ENCODE results near the gene MAGI1.

Gene MAGI1

DNA sequence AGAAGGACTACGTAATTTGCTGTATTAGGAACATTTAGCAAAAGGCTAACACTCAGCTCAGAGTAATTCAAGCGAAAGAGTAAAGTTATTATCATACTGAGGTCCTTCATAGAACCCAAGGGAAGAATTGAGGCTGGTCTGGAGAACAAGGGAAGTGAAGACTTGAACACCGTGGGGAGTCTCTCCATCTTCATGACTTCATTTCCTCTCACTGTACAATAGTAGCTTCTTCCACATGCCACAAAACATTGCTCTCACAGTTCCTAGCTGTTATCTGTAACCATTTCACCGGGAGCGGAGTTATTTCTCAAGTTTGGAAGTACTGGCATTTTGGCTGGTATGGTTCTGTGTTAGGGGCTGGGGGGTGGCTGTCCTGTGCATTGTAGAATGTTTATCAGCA lies 69.7 kb downstream of the MAGI1 start:
- no peak for DNase-seq

DNA sequence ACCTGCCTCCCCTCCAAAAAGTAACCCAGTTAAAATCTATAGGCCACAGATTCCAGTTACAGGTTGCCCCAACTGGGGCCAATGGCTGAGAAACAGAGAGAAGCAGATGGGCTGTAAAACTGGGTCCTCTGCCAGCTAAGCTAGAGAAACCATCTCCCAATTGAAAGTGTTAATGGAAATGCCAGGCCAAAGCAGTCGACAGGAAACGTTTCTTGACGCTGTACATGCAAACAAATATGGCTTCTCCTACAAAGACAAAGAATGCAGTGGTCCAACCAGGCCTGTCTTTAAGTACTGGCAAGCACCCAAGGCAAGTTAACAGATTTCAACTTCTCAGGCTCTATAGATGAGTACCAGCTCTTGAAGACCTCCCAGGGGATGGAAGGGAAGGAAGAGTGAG lies 71.3 kb downstream of the MAGI1 start:
- DNase-seq, result no peak

DNA sequence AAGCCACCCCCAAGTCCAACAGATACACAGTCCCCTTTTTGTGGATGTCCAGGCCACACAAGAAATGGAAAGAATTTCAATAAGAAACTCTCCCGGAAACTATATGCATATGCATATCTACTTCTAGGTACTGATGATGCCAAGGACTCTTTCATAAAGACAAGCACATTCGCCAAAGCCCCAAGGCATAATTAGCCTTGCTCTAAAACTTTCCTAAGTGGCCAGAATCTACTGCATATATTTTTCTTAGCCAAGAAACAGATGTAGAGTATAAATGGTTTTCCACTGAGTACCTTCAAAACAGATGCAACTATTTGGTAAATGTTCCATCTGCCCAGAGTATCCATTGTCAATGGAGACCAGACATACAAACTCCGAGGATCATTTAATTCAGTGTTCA lies 73.9 kb downstream of the MAGI1 start:
- DNase-seq, result no peak

DNA sequence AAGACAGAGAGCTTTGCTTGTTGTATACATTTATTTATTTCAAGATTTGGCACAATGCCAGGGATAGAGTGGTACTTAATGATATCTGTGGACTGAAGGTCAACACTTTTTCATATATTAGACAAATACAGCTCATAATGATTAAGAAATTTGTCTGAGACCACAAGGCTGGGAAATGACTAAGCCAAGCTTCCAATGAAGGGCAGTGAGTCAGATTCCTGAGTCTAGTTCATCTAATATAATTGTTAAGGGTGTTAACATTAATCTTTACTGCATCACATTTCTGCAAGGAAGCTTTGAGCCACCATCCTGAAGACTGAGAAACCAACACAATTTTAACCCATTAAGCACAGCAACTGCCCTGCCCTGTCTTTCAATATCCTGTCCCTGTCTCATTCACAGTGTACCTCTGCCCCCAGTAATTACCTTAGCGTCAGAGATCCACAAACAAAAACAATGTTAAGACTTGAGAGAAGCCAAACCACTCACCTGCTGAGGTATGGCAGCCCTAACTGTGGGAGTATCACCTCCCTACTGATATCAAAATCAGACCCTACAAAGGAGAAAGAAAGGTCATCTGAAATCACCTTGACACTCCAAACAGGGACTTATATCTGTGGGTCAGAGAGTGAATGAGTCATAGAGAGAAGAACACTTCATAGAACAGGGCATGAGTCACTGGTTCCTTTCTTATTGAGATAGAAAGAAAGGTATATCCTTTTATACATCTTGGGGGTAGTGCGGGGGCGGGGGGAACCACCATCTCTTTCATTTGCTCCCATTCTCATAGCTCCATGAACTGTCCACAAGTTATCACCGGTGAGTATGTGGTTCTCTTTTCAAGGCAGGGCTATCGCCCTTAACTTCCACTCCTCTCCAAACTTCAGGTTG lies 74.7 kb downstream of the MAGI1 start:
- DNase-seq, result peak; percentile 96

DNA sequence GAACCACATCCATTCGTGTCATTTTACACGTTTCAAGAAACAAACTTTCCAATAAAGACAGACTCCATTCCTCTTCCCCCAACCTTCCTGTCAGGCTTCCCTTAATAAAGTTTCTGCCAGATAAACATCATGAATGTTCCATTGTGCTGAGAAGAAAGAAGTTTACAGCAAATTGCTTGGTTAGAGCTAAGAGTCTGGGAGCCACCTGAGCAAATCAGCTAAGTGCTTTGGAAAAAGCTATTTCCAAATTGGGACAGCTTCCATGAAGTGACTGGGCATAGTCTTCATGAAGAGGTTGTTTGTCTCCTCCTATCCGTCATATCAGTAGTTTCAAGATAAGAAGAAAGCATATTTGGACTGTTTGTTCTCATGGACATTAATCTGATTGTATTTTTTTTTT lies 77.0 kb downstream of the MAGI1 start:
- DNase-seq, result no peak

DNA sequence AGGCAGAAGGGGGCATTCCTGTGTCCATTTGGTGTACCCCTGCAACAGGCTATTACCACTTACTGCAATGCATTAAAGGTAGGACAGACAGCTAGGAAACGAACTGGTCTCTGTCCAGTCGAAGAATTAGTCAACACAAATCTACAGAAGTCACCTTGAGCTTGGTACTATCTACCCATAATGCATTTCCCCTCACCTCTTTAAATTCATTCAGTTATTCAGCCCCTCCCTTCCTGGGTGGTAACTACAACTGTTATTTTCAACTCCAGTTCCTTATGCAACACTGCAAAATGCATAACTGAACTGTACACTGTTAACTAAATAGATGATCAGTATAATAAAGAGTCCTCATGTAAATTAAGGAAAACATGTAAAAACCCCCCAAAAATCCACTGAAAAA lies 77.6 kb downstream of the MAGI1 start:
- DNase-seq, result no peak

DNA sequence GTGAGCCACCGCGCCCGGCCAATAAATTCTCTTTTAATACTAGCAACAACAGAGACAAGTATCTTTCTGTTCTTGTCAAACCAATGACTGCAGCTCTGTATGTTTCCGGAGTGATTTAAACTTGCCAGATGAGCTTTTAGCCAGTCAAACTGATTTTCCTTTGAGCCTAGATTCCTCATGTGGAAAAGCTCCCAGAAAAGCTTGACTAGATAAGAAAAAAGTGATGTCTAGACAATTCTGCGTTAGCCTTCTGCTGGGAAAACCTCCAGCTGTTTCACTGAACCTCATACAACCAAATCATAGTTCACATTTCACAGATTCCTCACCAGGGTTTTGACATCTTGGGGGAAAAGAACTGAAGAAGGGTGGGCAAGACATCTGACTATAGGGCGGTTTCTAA lies 78.6 kb downstream of the MAGI1 start:
- no peak for DNase-seq

DNA sequence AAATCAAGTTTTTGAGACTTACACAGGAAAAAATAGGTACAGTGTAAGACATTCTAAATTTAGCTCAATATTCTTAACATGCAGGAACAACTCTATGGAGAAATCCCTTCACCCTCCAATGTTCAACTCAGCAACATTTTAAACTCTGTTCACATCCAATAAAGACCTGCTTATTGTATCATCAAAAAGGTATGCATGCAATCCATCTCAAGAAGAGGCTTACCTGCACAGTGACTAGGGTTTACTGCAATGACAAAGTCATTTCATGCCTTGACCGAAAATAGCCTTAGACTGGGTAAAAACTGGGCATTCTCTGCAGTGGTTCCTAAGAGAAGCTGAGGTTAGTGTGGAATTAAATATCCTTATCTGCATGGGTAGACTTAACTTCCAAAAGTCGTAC lies 80.5 kb downstream of the MAGI1 start:
- no peak for DNase-seq

DNA sequence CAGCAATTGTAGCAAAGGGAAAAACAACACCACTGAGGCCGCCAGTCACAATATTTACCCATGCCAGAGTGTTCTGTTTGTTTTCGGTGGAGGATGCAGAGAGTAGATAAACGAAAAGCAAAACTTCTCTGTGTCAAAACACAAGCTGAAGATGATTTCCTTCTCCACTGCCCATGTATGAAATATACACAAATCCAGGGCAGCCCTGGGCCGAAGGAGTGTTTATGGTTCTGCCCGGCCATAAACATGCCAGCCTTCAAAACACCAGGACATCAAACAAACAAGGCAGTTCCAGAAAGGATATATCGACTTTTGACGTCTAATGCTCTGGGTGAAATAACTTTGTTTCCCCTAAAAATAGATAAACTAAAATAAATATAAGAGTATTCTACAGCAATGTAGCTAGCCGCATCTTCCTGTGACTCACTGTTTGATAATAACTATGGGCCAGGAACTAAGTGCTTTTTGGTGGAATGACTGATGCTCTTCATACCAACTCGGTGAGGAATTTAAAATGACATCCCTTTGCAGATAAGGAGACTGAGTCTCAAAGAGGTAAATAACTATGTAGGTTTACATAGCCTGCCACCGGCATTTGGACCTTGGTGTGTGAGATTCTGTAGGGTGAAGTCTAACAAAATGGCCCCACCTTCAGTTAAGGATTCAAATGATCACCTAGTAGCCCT lies 82.8 kb downstream of the MAGI1 start:
- DNase-seq, result peak; percentile 83

DNA sequence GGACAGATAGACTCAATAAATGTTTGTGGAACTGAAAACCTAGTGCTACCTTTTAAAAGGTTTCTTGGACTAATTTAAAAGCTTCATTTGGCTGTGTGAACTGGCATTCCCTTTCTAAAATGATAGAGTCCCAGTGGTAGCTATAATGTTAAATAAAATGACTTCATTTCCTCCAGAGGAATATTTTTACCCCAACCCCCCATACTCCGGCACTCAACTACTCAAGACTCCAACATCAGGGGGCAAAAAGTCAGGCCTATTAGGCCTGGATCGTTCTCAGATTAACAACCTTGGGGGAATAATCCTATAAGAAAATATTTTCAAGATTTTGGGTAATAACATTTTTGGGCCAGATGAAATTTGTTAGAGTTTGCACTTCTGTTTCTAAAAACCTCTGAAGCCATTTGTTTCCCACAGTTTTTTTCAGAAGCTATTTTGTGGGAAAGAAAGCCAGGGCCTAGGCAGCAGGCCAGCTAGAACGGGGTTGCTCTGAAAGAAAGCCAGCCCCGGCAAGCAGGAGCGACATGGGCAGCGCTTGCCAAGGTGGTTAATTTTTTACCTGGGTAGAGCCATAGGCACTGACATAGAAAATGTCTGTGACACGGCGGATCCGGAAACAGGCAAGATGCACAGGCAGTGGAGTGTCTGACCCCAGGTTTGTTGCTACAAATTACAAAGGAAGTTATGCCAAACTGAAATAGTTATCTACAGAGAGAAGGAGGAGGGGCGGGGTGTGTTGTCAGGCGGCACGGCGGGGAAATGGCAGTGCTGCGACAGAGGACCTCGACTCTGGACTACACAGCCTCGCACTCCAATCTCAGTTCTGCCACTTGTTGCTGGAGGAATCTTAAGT lies 84.6 kb downstream of the MAGI1 start:
- DNase-seq, result no peak

DNA sequence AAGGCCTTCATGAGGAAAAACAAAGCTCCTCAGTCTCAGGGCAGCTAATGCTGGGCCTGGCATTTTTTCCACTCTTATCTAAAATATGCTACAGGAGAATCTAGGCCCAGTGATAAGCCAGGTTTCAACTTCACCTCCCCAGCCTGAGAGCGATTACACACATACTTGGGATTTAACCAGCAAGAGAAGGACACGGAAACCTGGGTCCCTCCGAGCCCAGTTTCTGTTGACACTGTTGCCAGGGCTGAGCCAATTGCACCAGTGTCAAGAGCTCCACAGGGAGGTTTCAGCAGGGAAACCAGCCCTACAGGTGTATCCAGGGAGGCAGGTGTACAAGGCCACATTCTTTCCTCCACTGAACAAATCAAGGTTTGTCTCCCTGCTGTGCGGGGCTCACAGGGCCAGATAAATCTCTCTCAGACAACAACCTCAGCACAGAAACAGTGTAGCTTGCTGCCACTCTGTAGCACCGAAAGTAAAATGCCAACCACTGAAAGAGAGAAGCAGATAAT lies 85.4 kb downstream of the MAGI1 start:
- DNase-seq, result no peak

DNA sequence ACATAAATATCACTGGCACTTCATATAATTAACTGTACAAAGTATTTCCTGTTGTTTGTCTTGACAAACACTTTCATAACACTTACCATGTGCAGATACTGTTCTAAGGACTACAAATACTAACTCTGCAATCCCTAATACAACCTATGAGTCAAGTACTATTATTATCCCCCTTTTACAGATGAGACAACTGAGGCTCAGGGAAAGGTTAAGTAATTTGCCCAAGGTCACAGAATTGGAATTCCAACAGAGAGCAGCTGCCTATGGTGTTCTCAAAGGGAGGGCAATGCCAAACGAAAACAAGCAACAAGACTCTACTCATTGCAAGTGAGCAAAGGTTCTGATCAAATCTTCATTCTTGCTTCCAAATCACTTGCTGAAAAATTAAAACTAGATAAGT lies 85.9 kb downstream of the MAGI1 start:
- DNase-seq, result no peak

DNA sequence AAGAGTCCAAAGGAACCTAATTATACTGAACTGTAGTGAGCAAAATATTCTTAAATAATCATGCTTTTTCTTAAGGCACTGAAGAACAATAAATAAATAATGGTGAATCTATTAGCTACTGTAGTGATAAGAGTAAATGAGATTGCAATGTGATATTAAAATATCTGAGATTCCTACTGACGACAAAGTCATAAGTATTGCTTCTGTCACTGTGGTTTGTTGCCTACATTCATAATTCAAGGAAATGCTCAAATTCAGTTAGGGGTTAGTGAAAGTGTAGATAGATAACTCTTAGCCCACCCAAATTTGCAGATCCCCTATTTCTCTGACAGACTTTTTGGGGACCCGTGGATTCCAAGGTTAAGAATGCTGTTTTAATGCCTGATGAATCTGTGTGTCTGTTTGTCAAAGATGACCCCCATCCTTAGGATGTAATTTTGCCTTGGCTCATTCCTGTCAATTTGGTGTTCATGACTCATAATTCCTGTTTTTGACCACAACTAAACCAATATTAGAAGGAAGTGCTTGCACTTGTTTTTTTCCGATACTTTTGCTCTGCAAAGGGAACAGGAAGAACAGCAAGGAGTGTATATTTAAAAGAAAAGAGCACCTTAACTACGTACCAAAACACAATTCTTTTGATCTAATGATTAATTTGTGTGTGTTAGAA lies 86.7 kb downstream of the MAGI1 start:
- DNase-seq, result peak; percentile 69

DNA sequence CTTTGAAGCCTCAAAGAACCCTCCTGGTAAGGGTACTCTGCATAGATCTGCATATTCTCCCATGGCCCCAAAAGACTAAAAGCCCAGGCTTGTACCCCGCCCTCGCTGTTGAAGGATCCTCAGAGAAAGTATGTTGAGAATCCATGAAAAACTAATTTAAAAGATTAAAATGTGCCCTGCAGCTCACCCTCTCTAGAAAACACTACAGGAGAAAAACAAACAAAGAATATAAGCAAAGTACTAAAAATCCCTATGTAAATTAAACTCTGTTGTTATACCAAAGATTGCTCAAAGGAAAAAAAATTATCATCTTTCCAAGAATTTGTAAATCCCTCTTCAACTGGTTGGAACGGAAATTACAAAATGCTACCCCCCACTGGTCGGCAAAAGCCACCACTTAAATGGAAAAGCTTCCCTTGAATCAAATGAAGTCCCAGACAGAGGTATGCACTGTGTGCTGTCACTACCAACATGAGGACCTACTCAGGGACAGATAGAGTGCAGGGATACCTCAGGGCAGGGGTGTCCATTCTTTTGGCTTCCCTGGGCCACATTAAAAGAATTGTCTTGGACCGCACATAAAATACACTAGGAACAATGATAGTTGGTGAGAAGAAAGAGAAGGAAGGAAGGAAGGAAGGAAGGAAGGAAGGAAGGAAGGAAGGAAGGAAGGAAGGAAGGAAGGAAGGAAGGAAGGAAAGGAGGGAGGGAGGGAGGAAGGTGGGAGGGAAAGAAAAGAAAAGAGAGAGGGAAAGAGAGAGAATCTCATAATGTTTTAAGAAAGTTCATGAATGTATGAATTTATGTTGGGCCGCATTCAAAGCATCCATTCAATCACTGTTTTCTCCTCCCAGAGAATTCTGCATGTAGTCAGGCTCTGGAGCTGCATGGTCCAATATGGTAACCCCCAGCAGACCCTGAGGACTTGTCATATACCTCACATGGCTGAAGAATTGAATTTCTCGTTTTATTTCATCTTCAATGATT lies 88.1 kb downstream of the MAGI1 start:
- DNase-seq, result no peak

DNA sequence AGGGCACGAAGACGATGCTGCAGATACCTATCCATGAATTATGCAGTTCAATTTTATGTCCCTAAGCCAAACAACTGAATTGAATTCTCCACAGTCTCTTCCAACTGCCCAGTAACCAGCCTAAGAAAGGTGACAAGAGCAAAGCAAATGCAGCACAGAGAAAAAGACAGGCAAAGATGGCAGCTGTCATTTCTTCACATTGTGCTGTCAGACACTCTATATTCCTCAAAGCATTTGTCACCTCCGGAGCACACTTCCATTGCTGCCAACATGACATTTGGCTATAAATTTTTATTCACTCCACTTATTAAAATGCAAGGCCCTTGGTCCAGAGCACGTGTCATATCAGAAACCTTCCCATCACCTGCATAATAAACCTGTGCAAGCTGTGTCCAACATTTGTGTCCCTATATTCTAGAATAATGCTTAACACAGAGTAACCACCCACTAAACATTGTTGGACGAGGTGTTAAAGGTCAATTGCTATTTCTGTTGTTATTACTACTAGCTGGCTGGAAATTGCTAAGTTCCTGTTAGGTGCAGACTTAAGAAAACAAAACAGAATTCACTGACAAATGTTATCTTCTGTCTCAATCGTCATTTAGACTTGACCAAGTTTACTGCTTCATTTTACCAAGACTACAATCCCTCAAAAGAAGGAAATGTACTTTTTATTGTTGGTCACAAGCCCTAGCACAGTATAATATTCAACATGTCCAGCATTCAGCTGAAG lies 89.7 kb downstream of the MAGI1 start:
- DNase-seq, result no peak

DNA sequence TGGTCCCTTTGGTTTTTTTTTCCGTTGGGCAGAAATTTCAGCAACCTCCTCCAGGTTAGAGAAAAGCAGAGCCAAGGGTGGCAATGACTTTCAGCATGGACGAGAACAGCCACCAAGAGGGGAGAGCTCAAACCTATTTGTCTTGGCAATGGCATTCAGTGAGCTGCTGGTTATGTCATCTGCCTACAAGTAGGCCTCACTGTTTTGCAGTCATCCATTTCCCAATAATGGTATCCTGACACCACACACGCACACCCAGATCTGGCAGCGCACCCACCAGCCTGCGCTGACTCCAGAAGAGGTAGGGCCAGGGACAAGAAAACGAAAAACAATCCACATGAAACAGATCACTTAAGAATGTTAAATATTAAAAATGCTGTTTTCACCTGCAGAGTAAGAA lies 92.3 kb downstream of the MAGI1 start:
- DNase-seq, result no peak

DNA sequence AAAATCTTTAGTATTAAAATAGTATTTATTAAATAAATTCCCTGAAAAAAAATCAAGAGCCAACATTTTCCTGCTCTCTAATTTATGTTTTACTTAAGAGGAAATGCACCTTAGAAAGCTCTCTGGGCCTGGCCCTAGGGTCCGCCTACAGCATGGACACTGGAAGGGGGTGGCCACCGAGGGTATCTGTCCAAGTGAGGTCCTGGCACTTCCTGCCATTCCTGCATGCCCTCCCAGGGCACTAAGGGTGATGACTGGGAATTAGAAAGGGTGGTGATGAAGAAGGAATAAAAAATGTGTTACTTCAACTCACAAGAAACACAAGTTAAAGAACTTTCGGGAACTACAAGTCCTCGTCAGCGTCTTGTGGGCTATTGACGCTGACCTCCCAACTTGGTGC lies 92.8 kb downstream of the MAGI1 start:
- no peak for DNase-seq

DNA sequence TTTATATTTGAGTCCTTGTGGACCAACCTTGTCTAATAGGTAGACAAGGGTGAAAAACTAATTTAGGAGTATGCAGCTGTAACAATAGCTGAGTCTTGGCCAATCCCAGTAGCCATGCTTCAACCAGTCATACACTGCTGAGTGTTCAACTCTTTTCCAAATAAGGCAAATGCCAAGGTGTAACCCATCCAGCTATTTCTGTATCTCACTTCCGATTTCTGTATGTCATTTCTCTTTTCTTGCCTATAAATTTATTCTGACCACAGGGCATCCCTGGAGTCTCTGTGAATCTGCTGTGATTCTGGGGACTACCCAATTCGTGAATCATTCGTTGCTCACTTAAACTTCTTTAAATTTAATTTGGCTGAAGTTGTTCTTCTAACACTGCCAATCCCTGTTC lies 93.2 kb downstream of the MAGI1 start:
- DNase-seq, result peak; percentile 70

DNA sequence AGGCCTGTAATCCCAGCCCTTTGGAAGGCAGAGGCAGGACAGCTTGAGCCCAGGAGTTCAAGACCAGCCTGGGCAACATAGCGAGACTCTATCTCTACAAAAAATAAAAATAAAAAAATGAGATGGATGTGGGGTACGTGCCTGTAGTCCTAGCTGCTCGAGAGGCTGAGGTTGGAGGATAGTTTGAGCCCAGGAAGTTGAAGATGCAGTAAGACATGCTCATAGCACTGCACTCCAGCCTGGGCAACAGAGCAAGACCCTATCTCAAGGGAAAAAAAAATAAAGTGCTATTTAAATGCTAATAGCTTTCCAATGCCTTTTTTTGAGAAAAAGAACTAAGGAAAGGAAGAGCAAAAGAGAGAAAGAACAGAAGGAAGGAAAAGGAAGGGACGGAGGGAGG lies 94.5 kb downstream of the MAGI1 start:
- DNase-seq, result no peak

DNA sequence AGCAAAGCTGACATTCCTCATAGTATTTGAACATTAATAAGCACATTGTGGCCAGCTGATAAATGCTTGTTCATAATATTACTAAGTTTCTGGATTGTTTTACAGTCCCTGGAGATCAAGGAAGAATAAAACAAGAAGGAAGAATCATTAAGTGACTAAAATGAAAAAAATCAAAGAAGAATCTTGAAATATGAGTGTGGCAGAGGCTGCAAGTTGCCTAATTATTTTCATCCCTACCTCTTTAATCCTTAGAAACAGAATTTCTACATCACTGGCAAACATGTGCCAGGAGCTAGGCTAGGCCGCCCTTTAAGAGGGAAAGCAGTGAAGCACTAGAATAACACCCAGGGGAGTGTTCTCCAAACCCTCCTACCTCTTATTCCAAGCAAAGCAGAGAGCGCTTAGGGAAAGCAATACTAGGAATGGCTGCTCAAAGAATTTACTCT lies 98.9 kb downstream of the MAGI1 start:
- DNase-seq, result no peak

DNA sequence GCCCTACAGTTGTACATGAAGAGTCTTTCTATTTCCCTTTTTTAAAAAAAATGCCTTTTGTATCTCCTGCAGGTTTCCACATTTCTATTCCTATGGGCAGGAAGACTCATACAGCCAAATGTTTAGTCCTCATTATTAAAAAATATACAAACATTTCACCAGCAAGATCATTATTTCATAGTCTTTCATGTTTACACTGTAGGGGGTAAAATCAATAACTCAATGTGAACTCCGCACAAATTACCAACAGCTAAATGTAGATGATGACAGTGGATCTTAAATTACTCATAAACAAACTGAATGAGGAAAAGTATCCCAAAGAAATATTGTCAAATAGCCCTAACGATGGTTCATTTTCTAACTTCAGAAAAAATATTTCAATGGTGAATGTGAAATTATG lies 99.5 kb downstream of the MAGI1 start:
- DNase-seq, result no peak
